Brain pericyte (primary cell): ENCODE measurements around the gene PEMT.

Experiments used
- DNase-seq: peaks from one replicate; pipeline ENCODE4 v3.0.0-alpha.2; 2012; ENCODE audit warnings: low read depth, low spot score

PEMT gene

DNA sequence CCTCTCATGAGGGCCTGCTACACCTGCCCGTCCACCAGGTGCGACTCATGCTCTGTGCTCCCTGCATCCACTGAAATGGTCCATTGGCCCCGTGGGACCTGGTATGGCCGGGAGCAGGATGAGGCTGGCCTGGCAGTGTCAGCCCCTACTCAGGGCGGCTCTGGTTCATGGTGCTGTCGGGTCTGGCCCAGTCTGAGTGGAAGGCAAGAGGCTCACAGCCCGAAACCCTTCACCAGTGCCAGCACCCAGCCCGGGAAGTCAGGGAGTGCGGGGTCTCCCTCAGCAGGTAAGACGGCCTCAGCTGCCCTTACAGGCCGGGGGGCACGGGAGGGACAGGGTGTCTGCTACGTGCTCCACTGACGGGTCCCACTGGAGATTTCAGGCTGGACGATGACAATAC is 54.8 kb downstream of the PEMT start:
- DNase-seq, result no peak

DNA sequence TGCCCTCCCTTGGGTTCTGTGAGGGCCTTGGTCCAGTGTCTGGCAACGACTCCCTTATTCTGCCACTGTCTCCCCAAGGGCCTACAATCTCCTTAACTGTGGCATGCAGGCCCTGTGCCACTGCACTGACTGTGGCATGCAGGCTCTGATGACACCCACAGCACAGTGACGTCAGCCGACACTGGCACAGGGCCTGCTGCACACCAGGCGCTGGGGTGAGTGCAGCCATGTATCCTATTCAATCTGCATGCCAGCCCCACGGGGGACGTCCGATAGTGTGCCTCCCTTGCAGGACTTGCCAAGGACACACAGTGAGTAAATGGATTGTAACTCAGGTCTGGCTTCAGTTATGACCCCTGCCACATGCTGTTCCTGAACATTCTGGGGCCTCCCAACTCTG is 55.6 kb downstream of the PEMT start:
- DNase-seq, result no peak

DNA sequence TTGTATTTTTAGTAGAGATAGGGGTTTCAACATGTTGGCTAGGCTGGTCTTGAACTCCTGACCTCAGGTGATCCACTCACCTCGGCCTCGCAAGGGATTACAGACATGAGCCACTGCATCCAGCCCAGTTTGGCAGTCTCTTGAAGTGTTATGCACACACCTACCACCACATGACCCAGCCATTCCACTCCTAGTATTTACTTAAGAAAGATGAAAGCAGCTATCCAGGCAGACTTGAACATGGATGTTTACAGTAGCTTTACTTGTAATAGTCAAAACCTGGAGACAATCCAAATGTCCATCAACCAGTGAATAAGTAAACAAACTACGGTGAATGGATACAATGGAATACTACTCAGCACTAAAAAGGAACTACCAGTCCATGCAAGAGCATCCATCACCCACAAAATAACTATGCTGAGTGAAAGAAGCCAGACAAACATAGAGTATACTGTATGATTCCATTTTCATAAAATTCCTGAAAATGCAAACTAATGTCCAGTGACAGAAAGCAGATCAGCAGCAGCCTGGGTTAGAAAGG is 57.5 kb downstream of the PEMT start:
- no peak for DNase-seq

DNA sequence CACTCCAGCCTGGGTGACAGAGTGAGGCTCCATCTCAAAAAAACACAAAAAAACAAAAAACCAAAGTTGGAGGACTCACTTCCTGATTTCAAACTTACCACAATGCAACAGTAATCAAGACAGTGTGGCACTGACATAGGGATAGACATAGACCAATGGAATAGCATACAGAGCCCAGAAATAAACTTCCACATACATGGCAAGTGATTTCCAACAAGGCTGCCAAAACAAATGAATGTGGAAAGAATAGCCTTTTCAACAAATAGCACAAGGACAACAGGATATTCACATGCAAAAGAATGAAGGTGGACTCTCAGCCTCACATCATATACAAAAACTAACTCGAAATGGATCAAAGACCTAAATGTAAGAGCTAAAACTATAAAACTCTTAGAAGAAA is 58.5 kb downstream of the PEMT start:
- no peak for DNase-seq

DNA sequence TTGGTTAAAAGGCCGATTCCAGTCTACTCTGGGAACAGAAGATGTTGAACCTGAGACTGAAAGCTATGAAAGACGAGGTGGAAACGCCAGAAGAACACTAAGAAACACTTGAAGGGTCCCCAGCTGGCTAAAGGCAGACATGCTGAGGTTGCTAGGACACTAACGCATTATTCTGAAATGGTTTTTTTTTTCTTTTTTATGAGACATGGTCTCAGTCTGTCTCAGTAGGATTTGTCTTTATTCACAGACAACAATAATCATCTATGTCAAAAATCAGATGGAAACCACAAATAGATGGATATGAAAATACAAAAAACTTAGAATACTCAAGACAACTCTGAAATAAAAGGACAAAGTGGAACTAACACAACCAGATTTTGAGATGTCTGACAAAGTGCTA is 60.4 kb downstream of the PEMT start:
- DNase-seq, result no peak

DNA sequence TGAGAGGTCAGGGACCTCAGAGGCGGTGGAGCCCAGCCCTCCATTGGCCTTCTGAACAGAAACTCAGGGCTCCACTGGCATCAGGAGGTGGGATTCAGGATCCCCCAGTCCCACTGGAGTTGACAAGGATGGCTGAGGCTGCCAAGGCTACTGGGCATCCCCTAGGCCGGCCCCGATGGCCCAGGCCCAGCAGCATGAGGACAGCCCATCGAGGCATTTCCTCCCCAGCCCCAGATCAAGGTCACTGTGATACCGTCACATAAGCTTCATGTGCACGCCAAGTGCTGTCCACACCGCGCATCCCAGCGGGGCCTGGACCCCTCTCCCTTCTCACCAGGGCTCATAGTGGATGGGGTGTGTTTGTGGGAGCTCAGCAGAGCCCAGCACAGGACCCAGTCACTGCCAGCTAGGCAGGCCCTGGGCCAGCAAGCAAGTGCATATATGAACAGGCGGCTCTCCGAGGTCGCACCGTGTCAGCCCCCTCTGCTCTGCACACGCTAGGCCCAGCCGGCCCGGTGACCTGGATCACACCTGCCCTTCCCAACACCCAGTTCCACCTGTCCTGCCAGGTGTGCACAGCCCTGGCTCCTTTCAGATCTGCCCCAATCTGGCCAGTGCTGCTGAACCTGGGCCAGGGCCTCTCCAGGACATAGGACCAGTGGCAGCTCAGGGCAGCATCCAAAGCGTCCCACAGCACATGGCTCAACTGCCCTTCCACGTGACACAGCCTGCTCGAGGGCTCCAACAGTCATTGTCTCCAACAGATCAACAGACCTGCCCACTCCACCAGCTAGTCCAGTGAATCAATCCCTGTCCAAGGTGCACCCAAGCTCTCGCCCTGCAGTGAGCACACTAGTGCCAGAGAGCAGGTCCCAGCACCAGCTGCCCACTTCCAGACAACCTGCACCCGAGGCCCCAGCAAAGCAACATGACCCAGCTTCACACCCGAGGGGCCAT is 62.5 kb downstream of the PEMT start:
- no peak for DNase-seq

DNA sequence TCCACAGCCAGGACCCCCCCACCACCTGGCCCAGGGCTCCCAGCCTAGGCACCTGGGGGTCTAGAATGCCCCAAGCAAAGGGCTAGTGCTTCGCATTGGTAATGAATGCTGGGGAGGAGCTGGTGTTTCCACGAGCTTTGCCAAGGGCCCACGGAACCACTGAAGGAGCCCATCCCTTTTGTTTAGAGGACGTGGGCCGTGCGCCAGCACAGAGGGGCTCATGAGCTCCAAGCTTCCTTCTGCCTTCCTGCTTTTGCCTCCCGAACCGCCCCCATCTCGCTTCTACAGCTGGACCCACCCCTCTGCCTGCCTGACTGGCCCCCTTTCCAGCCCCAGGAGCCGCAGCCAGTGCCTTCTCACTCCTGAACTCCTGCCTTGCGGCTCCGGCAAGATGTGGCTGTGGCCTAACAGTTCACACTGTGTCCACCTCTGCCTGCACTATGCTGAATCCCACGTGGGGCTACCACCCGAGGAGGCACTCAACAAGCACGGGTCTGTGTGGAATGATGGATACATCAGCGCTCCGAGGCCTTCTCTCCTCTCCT is 63.5 kb downstream of the PEMT start:
- DNase-seq, result no peak

DNA sequence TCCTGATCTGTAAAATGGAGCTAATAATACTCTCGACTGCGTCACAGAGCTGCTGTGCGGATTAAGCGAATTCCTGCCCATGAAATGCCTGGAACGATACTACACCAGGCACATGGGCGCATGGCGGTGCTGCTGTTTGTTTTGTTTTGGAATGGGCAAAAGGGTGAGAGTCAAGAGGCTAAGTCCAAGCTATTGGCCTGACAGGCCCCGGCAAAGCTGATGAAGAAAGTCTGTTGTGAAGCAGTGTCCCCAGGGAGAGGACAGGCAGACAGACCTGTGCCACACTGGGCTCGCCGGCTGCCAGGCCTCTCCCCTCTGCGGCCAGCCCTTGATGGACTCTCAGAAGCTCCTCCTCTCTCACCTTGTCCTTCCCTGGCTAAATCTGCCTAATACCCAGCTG is 64.0 kb downstream of the PEMT start:
- DNase-seq, result no peak

DNA sequence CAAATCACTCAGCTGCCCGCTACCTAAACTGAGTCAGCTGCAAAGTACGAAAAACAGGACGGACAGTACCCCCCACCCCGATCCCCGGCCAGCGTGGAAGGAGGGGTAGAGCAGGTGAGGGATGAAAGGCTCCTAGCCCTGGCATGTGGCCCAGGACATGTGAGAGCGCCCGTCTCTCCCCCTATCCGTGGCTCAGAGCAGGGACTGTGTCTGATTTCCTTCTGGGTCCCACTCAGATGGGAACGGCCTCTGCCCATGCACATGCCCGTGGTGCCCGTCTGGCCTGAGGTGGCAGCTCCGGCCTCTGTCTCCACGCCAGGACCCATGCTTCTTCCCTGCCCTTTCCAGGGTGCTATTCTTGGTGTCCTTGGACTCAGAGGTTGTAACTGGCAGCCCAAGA is 65.1 kb downstream of the PEMT start:
- no peak for DNase-seq

DNA sequence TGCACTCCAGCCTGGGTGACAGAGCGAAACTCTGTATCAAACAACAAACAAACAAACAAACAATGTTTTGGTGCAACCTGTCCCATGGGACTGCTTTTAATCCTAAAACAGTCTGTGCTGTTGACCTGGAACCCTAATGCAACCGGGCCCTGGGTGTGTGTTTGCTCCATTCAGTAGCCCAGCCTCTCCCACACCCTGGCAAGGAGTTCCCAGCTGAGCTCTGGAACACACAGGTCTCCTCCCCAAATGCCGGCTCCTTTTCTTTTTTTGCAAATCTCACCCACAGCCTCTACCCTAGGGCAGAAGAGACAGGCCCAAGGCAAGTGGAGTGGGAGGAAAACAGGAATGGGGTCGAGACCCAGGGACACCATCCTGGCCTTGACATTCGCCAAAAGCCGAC is 65.6 kb downstream of the PEMT start:
- DNase-seq, result no peak

DNA sequence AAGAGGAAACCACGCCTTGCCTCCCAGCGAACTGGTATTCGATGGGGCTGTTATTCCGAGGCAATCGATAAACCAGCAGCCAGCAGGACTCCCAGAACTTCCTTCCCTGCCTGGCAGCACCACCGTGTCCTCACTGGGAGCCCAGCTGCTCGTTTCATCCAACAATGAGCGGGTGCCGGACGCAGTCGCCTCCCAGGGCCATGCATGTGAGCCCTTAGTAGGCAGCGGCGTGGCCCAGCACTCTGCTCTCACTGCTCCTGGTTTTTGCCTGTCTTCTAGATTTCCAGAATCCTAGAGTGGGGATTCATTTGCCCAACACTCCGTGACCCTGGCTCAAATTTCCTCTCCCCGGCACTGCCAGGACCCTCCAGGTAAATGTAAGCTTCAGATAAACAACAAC is 66.2 kb downstream of the PEMT start:
- no peak for DNase-seq

DNA sequence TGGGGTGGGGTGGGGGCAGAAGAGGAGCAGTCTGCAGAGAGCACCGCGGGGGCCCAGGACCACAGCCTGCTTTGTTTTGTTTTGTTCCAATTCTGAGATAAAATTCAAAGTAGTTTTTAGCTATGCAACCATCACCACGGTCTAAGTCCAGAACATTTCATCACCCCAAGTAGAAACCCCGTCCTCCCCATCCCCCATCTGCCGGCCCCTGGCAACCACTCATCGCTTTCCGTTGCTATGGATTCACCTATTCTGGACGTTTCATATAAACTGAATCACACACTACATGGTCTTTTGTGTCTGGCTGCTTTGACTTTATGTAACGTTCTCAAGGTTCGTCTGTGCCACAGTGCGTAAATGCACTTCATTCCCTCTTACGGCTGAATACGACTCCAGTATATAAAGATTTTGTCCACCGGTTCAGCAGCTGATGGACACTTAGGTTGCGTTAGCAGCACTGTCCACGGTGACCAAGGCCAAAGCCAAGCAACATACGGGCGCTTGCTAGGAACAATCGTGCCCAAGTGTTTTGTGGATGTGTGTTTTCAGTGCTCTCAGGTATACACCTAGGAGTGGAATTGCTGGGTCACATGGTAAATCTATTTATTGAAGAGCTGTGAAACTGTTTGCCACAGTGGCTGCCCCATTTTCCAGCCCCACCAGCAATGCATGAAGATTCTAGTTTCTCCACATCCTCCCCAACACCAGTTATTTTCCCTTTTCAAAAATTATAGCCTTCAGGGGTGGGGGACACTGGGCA is 67.6 kb downstream of the PEMT start:
- DNase-seq, result no peak

DNA sequence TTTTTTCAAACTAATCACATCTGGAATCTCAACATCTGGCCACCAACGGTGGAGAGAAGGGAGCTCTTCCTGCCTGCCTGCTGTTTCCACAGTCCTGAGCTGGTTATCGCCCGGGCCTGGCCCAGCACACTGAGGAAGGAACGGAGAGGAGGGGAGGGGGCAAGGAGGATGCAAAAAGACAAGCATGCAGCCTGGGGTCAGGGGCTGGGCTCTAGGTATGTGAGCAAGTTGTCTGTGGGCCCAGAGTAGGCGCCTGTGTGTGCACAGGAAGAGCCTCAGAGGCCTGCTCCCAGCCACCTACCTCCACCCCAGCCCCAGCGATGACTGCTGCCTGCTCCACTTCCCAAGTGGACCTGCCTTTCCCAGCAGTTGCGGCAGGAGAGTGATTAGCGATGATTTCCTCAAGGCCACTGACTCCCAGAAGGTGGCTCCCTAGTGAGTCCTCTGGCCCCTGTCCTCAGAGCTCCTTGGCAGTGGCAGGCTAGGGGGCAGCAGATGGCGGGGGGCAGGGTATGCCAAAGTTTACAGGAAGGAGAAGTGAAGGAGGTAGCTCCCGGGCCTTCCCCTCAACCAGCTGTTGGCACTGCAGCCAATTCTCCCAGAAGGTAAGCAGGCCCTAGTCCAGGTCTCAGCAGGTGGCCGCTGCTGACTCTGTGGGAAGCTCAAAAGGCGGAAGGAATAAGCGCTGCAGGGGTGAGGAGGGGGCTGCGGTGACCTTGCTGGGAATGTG is 68.3 kb downstream of the PEMT start:
- peak; percentile 75 for DNase-seq

DNA sequence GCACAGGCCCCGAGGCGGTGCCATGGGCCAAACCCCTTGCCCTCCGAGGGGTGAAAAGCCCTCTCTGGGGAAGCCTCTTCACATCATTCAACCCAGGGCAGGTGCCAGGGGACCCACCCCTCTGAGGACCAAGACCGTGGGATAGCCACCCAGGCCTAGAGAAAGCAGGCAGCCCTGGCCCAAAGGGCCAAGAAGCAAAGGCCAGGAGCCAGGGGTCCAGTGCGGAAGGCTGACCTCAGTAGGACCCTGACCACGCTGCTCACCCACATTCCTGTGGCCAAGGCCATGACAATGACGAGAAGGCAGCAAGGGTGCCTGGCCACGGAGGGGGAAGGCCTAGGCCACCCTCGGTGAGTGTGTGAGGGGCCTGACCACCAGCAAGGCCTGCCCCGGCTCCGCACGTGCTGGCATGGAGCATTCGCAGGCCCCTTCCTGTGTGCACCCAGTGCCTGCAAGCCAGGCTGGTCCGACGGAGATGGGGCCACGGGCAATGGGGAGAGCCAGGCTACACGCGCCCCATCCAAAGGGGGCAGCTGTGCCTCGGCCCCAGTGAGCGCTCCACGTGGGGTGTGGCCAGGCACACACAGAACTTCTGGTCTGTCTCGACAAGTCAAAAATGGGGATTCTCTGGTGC is 70.8 kb downstream of the PEMT start:
- no peak for DNase-seq

DNA sequence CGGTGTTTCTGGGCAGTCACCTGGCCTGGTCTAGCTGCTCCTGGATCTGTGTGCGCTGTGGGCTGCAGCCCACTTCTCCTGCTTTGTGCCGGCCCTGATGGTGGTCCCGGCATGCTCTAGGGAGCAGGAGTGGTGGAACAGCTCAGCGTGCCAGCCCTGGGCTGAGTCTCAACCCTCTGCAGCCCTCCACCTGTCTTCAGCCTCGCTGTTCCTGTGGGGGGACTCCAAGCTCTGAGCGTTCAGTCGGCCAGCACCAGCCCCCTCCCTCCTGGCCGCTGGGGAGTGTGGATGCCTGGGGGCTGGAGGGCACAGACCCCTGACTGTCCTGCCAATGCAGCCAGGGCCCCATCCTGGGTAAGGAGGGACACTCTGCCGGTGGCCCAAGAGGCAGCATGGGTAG is 71.6 kb downstream of the PEMT start:
- no peak for DNase-seq

DNA sequence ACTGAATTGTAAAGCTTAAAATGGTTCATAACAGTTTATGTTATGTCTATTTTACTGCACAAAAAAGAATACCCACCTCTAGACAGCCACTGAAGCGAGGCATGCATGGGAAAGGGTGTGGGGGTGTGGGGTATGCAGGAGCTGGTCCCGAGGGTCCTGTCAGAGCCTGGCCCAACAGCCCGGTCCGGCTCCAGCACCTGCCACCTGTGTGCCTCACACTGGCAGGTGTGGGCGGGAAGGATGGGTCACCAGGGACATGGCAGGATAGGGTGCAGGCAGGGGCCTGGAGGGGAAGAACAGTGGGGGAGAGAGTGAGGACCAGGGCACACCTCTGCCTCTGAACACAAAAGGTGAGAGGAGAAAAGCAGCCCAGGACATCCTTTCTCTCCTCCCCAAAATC is 72.6 kb downstream of the PEMT start:
- DNase-seq, result no peak

DNA sequence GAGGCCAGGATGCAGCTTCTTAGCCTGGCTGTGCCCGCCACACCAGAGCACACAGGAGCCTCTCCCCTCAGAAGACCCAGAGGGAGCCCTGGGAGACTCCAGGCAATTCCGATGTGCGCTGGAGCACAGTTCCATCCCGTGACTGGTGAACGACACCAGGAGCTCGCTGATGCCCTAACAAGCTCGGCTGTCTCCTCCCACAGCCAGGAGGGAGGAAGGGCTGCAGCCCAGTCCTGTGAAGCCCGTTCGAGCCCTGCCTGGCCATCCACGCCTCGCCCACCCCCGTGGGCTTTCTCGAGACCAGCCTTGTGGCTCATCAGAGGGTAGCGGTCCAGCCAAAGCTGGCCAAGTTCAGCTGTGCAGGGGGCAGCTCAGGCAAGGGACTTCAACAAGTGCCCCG is 73.5 kb downstream of the PEMT start:
- no peak for DNase-seq

DNA sequence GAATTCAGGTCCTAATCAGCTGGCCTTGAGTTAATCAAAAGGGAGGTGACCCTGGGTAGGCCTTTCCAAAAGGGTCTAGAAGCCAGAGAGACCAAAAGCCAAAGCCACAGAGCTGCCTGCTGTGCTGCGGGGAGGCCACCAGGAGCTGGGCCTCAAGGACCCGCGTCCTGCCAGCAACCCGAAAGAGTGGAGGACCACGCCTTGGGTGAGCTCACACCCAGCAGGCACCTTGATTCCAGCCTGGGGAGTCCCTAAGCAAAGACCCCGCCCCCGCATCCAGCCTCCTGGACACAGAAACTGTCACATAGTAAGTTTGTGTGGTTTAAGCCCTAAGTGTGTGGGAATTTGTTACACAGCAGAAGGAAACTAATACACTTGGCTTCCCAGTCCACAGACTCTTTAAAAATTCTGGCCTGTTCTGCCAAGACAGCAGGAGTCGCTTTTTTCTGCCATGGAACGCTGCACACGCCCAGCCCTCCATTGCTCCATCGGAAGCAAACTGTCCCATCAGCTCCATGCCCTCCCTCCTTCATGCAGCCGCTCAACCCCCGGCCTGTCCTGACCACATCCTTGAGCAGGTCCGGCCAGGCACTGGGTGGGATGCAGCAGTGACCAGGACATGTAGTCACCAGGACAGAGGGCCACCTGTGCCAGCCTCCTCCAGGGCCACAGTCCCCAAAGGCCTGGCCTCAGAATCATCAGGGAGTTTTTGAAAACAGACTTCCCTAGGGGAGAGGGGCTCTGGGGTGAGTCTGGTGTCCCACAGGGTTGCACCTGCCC is 74.4 kb downstream of the PEMT start:
- no peak for DNase-seq

DNA sequence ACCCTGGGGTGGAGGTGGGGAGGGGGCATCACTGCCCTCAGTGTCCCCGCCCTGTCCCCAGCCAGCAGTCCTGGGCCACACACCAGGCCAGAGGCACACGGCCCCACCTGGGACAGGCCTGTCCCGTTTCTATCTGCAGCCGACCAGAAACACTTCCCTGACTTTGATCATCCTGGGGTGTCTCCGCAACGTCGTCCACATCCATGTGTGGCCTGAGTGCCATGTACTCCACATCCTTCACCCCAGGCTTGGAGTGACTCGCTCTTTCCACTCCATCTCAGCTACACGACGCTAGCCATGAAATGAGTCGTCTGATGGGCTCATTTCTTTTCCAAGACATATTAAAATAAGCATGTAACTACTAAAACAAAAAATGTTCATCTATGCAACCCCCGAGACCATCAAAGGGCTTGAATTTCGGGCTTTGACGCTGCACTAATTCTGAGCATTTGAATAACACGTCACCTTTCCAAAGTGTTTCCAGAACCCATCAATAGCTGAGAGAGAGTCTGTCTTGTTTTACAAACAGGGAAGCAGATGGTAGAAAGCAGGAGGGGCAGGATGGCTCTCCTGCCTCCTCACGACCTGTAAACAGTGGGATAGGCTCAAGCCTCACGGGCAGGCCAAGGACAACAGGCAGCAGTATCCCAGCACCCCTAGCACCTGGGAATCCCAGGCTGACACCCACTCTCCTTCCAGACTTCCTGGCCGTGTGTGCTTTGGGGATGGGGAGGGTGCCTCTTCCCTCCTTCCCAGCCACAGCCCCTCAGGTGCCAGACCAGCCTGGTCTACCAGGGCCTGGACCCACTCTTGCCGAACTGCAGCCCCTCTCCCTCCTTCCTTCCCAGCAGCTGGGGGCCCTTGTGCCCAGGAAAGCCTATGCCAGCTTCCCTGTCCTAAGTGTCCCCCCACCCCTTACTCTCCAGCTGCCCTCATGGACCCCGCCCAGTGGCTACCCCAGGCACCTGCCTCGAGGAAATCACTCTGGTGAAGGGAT is 75.3 kb downstream of the PEMT start:
- no peak for DNase-seq
